ENCODE results near the gene IGF2R. TPM values are rescaled to one million over a fixed set of nuclear protein-coding genes. Genes with fewer than 3 reads are reported as not detected.
A peak's percentile ranks its signal among the peaks of the same experiment; 100 is the strongest.

IGF2R gene
- total RNA-seq, 3 donors from 2014 or later: 60.4 to 112 (median 81.0) TPM

- Histone ChIP-seq H3K4me3 (no peak overlapping the region), H3K9me3 (no peaks in the 10 kb centered on the region), H3K27ac (no peak overlapping the region), H3K4me1 (no peaks in the 10 kb centered on the region), H3K36me3 (no peaks in the 10 kb centered on the region), H3K27me3 (no peaks in the 10 kb centered on the region)
- TF ChIP-seq POLR2A (IDR thresholded peaks at IDR 0.05): no peak
- no peak for DNase-seq (ENCODE audit: low spot score in 2 of 2)
- intact Hi-C loops (cut with DNase I; ENCODE audit: low total_unique reads): no loop called here
Measured at GRCh38 chr6:160002882-160003281, 34.0 kb downstream of the IGF2R start.

- H3K4me1 ChIP-seq: no peaks in the 10 kb centered on the region
- intact Hi-C loops (cut with DNase I; ENCODE audit: low total_unique reads): no loop called here
- no peaks in the 10 kb centered on the region for H3K27me3 ChIP-seq
- TF ChIP-seq CTCF (IDR thresholded peaks at IDR 0.05): no peak
- TF ChIP-seq POLR2AphosphoS5 (IDR thresholded peaks at IDR 0.05): no peak
- TF ChIP-seq POLR2A (IDR thresholded peaks at IDR 0.05): no peak
- no peaks in the 10 kb centered on the region for H3K36me3 ChIP-seq
- no peaks in the 10 kb centered on the region for H3K9me3 ChIP-seq
- H3K4me3 ChIP-seq: no peak overlapping the region
- peak overlapping the region in 1 of 2 donors; percentile 8 for H3K27ac ChIP-seq
- no peak for DNase-seq (ENCODE audit: low spot score in 2 of 2)
Measured at GRCh38 chr6:160004018-160004417, 35.1 kb downstream of the IGF2R start.

- intact Hi-C loops (cut with DNase I; ENCODE audit: low total_unique reads): no loop called here
- H3K27me3 ChIP-seq: no peaks in the 10 kb centered on the region
- no peaks in the 10 kb centered on the region for H3K4me1 ChIP-seq
- no peak for TF ChIP-seq POLR2A (IDR thresholded peaks at IDR 0.05)
- TF ChIP-seq CTCF (IDR thresholded peaks at IDR 0.05): no peak
- TF ChIP-seq POLR2AphosphoS5 (IDR thresholded peaks at IDR 0.05): no peak
- peak overlapping the region in 1 of 2 donors; percentile 8 for H3K27ac ChIP-seq
- no peak overlapping the region for H3K4me3 ChIP-seq
- no peaks in the 10 kb centered on the region for H3K36me3 ChIP-seq
- DNase-seq (ENCODE audit: low spot score in 2 of 2): no peak
- H3K9me3 ChIP-seq: no peaks in the 10 kb centered on the region
Measured at GRCh38 chr6:160004419-160005175, 35.7 kb downstream of the IGF2R start.

- Histone ChIP-seq H3K36me3 (no peaks in the 10 kb centered on the region), H3K27me3 (no peaks in the 10 kb centered on the region), H3K27ac (no peak overlapping the region), H3K9me3 (no peaks in the 10 kb centered on the region), H3K4me1 (no peaks in the 10 kb centered on the region), H3K4me3 (no peak overlapping the region)
- DNase-seq (ENCODE audit: low spot score in 2 of 2): no peak
- no peak for TF ChIP-seq POLR2A (IDR thresholded peaks at IDR 0.05)
- TF ChIP-seq CTCF (IDR thresholded peaks at IDR 0.05): no peak
- TF ChIP-seq POLR2AphosphoS5 (IDR thresholded peaks at IDR 0.05): no peak
- intact Hi-C loops (cut with DNase I; ENCODE audit: low total_unique reads): no loop called here
Measured at GRCh38 chr6:160005211-160005610, 36.3 kb downstream of the IGF2R start.

- no peak for DNase-seq (ENCODE audit: low spot score in 2 of 2)
- no peak for TF ChIP-seq POLR2AphosphoS5 (IDR thresholded peaks at IDR 0.05)
- TF ChIP-seq CTCF (IDR thresholded peaks at IDR 0.05): no peak
- TF ChIP-seq POLR2A (IDR thresholded peaks at IDR 0.05): no peak
- no peaks in the 10 kb centered on the region for H3K36me3 ChIP-seq
- no peaks in the 10 kb centered on the region for H3K27me3 ChIP-seq
- no peak overlapping the region for H3K27ac ChIP-seq
- intact Hi-C loops (cut with DNase I; ENCODE audit: low total_unique reads): no loop called here
- H3K4me1 ChIP-seq: no peaks in the 10 kb centered on the region
- no peaks in the 10 kb centered on the region for H3K9me3 ChIP-seq
- H3K4me3 ChIP-seq: peak overlapping the region in 1 of 3 donors; percentile 34
Measured at GRCh38 chr6:160005861-160006540, 37.1 kb downstream of the IGF2R start.

All from breast epithelium (tissue), 4 donors.